ENCODE data around the gene ZNF592. TPM values are rescaled to one million over a fixed set of nuclear protein-coding genes. Genes with fewer than 3 reads are reported as not detected.

Gene ZNF592
- polyA plus RNA-seq, 1 donor (not counting 4 experiments of a cell fraction or from before 2014, with no cell fraction given), result 4.1 TPM

DNA sequence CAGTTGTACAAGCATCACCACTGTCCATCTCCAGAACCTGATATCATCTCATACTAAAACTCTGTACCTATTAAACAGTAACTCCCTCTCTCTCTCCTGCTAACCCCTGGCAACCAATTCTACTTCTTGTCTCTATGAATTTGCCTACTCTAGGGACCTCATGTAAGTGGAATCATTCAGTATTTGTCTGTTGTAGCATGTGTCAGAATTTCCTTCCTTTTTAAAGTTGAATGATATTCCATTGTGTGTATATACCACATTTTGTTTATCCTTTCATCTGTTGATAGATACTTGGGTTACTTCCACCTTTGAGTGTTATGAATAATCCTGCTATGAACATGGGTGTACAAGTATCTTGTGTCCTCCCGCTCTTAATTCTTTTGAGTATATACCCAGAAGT, 16.6 kb downstream of the ZNF592 start:
- dilution Hi-C loops (cut with MboI; ENCODE audit: extremely low pct_ligation_motif_present, low sequenced_read_pairs), result no loop called here
- Histone ChIP-seq H3K9me3 (ENCODE audit: control insufficient read depth, low read depth, low read length) (no peaks in the 10 kb centered on the region), H3K36me3 (ENCODE audit: control insufficient read depth in 2 of 2, extremely low read depth in 1 of 2, insufficient read depth in 2 of 2, low read length in 2 of 2) (peaks cover 11 to 13% of the 10 kb centered on the region in 2 experiments), H3K4me3 (ENCODE audit: control insufficient read depth in 2 of 3, extremely low read depth in 1 of 3, insufficient read depth in 2 of 3, low read depth in 1 of 3, low read length in 3 of 3) (no peak overlapping the region), H3K4me1 (ENCODE audit: control insufficient read depth, extremely low read depth, insufficient read depth, low read length) (no peaks in the 10 kb centered on the region), H3K27ac (ENCODE audit: control insufficient read depth, insufficient read depth, low read length) (no peak overlapping the region), H3K9ac (ENCODE audit: control insufficient read depth, extremely low read depth, insufficient read depth, low read length) (no peak overlapping the region), H3K9me1 (ENCODE audit: control insufficient read depth, extremely low read depth, insufficient read depth, low read length) (no peaks in the 10 kb centered on the region), H3K79me2 (ENCODE audit: control insufficient read depth, insufficient read depth, low read length) (peaks cover 70% of the 10 kb centered on the region), H2AFZ (ENCODE audit: control insufficient read depth, low read length) (no peak overlapping the region), H4K20me1 (ENCODE audit: control insufficient read depth, extremely low read depth, insufficient read depth, low read length) (peaks cover 24% of the 10 kb centered on the region), H3K27me3 (ENCODE audit: control insufficient read depth, extremely low read depth, insufficient read depth, low read length) (no peaks in the 10 kb centered on the region), H3K4me2 (ENCODE audit: control insufficient read depth, extremely low read depth, insufficient read depth, low read depth, low read length) (no peak overlapping the region)
- no peak for FAIRE-seq
- DNase-seq (ENCODE audit: low read depth, low spot score), result no peak
- TF ChIP-seq, protein P1, sequence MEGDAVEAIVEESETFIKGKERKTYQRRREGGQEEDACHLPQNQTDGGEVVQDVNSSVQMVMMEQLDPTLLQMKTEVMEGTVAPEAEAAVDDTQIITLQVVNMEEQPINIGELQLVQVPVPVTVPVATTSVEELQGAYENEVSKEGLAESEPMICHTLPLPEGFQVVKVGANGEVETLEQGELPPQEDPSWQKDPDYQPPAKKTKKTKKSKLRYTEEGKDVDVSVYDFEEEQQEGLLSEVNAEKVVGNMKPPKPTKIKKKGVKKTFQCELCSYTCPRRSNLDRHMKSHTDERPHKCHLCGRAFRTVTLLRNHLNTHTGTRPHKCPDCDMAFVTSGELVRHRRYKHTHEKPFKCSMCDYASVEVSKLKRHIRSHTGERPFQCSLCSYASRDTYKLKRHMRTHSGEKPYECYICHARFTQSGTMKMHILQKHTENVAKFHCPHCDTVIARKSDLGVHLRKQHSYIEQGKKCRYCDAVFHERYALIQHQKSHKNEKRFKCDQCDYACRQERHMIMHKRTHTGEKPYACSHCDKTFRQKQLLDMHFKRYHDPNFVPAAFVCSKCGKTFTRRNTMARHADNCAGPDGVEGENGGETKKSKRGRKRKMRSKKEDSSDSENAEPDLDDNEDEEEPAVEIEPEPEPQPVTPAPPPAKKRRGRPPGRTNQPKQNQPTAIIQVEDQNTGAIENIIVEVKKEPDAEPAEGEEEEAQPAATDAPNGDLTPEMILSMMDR (optimal IDR thresholded peaks at IDR 0.05 in 1 of 3, IDR thresholded peaks at IDR 0.05 in 1 of 3, conservative IDR thresholded peaks at IDR 0.05 in 1 of 3; ENCODE audit: extremely low read depth in 1 of 3, insufficient read depth in 2 of 3, low read length in 3 of 3), result no peak
- no peak for TF ChIP-seq EZH2 (IDR thresholded peaks at IDR 0.05; ENCODE audit: low read length)

DNA sequence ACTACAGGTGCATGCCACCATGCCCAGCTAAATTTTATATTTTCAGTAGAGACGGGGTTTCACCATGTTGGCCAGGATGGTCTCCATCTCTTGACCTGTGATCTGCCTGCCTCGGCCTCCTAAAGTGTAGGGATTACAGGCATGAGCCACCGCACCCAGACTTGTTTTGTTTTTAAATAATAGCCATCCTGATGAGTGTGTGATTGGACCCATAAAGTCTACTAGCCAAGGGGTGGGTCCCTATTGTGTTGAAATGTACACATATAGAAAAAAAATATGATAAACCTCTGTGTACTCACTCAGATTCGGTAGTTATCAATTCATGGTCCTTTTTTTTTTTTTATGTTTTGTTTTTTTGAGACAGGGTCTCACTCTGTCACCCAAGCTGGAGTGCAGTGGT, 17.3 kb downstream of the ZNF592 start:
- no peaks in the 10 kb centered on the region for H3K27me3 ChIP-seq (ENCODE audit: control insufficient read depth, extremely low read depth, insufficient read depth, low read length)
- H3K9me3 ChIP-seq (ENCODE audit: control insufficient read depth, low read depth, low read length), result no peaks in the 10 kb centered on the region
- peaks cover 63% of the 10 kb centered on the region for H3K79me2 ChIP-seq (ENCODE audit: control insufficient read depth, insufficient read depth, low read length)
- no peak overlapping the region for H3K27ac ChIP-seq (ENCODE audit: control insufficient read depth, insufficient read depth, low read length)
- no peak overlapping the region for H2AFZ ChIP-seq (ENCODE audit: control insufficient read depth, low read length)
- no peak for TF ChIP-seq EZH2 (IDR thresholded peaks at IDR 0.05; ENCODE audit: low read length)
- TF ChIP-seq, protein P1 (optimal IDR thresholded peaks at IDR 0.05 in 1 of 3, IDR thresholded peaks at IDR 0.05 in 1 of 3, conservative IDR thresholded peaks at IDR 0.05 in 1 of 3; ENCODE audit: extremely low read depth in 1 of 3, insufficient read depth in 2 of 3, low read length in 3 of 3), result no peak
- H3K9ac ChIP-seq (ENCODE audit: control insufficient read depth, extremely low read depth, insufficient read depth, low read length), result no peak overlapping the region
- H3K36me3 ChIP-seq (ENCODE audit: control insufficient read depth in 2 of 2, extremely low read depth in 1 of 2, insufficient read depth in 2 of 2, low read length in 2 of 2), result peaks cover 13% of the 10 kb centered on the region in 2 experiments
- peaks cover 18% of the 10 kb centered on the region for H4K20me1 ChIP-seq (ENCODE audit: control insufficient read depth, extremely low read depth, insufficient read depth, low read length)
- no peak overlapping the region for H3K4me3 ChIP-seq (ENCODE audit: control insufficient read depth in 2 of 3, extremely low read depth in 1 of 3, insufficient read depth in 2 of 3, low read depth in 1 of 3, low read length in 3 of 3)
- H3K4me1 ChIP-seq (ENCODE audit: control insufficient read depth, extremely low read depth, insufficient read depth, low read length), result no peaks in the 10 kb centered on the region
- H3K4me2 ChIP-seq (ENCODE audit: control insufficient read depth, extremely low read depth, insufficient read depth, low read depth, low read length), result no peak overlapping the region
- dilution Hi-C loops (cut with MboI; ENCODE audit: extremely low pct_ligation_motif_present, low sequenced_read_pairs), result no loop called here
- FAIRE-seq (no peak), DNase-seq (ENCODE audit: low read depth, low spot score) (no peak)
- no peaks in the 10 kb centered on the region for H3K9me1 ChIP-seq (ENCODE audit: control insufficient read depth, extremely low read depth, insufficient read depth, low read length)

All from keratinocyte (primary cell).